Testis (tissue), 2 donors: ENCODE data around the gene KRT6B.
"Not testable (repeated sequence)": the region's sequence is repeated elsewhere in the genome, so short reads cannot be mapped to it uniquely, and the experiment has no call there.

Experiments used
- CTCF ChIP-seq, 3 experiments: fragments of 450-650 bp in 2 of 3; fragments of 200-600 bp in 1 of 3; sonication (generic) in 1 of 3; IDR thresholded peaks; one replicate each; pipeline ENCODE4 v1.5.1; 2016 to 2019; ENCODE audit warnings: antibody characterized with exemption in 3 of 3, mild to moderate bottlenecking in 2 of 3, moderate library complexity in 1 of 3
- POLR2A ChIP-seq: fragments of 450-650 bp; IDR thresholded peaks from one replicate; pipeline ENCODE4 v1.6.1; 2017; ENCODE audit warnings: antibody characterized with exemption, mild to moderate bottlenecking, moderate library complexity

GRCh38 chr12:52500574-52500973 is 48.6 kb upstream of the KRT6B start:
- TF ChIP-seq CTCF (IDR thresholded peaks at IDR 0.05); POLR2A: not testable (repeated sequence)
